K562 (cell line): ENCODE results near the gene C9orf50. TPM values are rescaled to one million over a fixed set of nuclear protein-coding genes. Genes with fewer than 3 reads are reported as not detected.

Source experiments
- ATAC-seq: fragments of 200-7000 bp; cut with Tn5 transposase; 3 replicates; pipeline ENCODE4 v1.9.1; 2020; ENCODE audit warnings: moderate library complexity
- BruUV-seq: library from RNA; stranded (reverse); fragments of 400-500 nt; replicated peaks from 2 replicates; lab custom pipeline; 2021; lab: Mats Ljungman, UMichigan
- CTCF ChIA-PET: fragments of 300-600 bp; formaldehyde crosslinking; extraction: SDS; loops from one replicate; lab custom pipeline; 2021; ENCODE audit warnings: low intra/inter-chr PET ratio; lab: Yijun Ruan, JAX
- POLR2A ChIA-PET: fragments of 300-600, 350-650 bp; sonication (Branson Sonifier 250); formaldehyde crosslinking; extraction: SDS; loops from one replicate; lab custom pipeline; 2021; ENCODE audit warnings: antibody characterized with exemption, inconsistent platforms; lab: Yijun Ruan, JAX
- DNase-seq, 4 experiments: peaks; one replicate each; pipeline versions ENCODE4 v3.0.0 to v3.0.0-alpha.2; 2011 to 2018; ENCODE audit warnings: low spot score in 3 of 4, mixed read lengths in 3 of 4; ENCODE audit errors: extremely low read depth in 1 of 4
- FAIRE-seq: peaks from 2 replicates; lab custom pipeline; 2011; peaks lifted over from hg19 to GRCh38; lab: Jason Lieb, UNC
- H2AFZ ChIP-seq: 2 replicates; pipeline ENCODE4 v1.6.0; 2011; ENCODE audit warnings: low read depth, low read length, control low read depth, inconsistent platforms
- H3K27ac ChIP-seq: fragments of 200-600 bp; 3 replicates; pipeline ENCODE4 v1.8.0; 2011; ENCODE audit warnings: low read depth, mild to moderate bottlenecking, control low read depth, inconsistent platforms, low read length, moderate library complexity, mixed read lengths; ENCODE audit errors: extremely low read depth
- H3K27me3 ChIP-seq, 2 experiments: fragments of 300-600 bp in 1 of 2; 2 replicates in 1 of 2; 3 replicates in 1 of 2; pipeline versions ENCODE4 v1.6.0 to v1.8.0; 2011; ENCODE audit warnings: inconsistent platforms in 2 of 2, low read length in 2 of 2, mild to moderate bottlenecking in 1 of 2, mixed read lengths in 1 of 2, moderate library complexity in 1 of 2; ENCODE audit not compliant: control insufficient read depth in 2 of 2, insufficient read depth in 2 of 2
- H3K36me3 ChIP-seq: fragments of 300-600 bp; 3 replicates; pipeline ENCODE4 v1.8.0; 2011; ENCODE audit warnings: mild to moderate bottlenecking, low read length, inconsistent platforms; ENCODE audit not compliant: control insufficient read depth, insufficient read depth
- H3K4me1 ChIP-seq, 2 experiments: fragments of 200-600 bp in 1 of 2; replicated peaks in 1 of 2; 2 replicates in 1 of 2; 3 replicates in 1 of 2; pipeline versions ENCODE4 v1.5.1 to v1.8.0; 2011; ENCODE audit warnings: inconsistent platforms in 2 of 2, low read length in 2 of 2, mild to moderate bottlenecking in 1 of 2, mixed read lengths in 1 of 2, moderate library complexity in 1 of 2; ENCODE audit not compliant: control insufficient read depth in 2 of 2, insufficient read depth in 2 of 2
- H3K4me2 ChIP-seq: 2 replicates; pipeline ENCODE4 v1.6.1; 2011; ENCODE audit warnings: low read length, control low read depth, inconsistent platforms, mixed read lengths; ENCODE audit not compliant: insufficient read depth
- H3K4me3 ChIP-seq: fragments of 200-600 bp; sonication (generic), shearing (Covaris generic); 2 replicates; pipeline ENCODE4 v1.5.1; 2016; ENCODE audit warnings: control low read depth, inconsistent platforms
- H3K79me2 ChIP-seq: fragments of 200-600 bp; 3 replicates; pipeline ENCODE4 v1.8.0; 2011; ENCODE audit warnings: low read length, inconsistent platforms; ENCODE audit not compliant: control insufficient read depth, insufficient read depth
- H3K9ac ChIP-seq, 2 experiments: 2 replicates each; pipeline versions ENCODE4 v1.6.0 to v1.6.1; 2011; ENCODE audit warnings: low read depth in 2 of 2, low read length in 2 of 2, control low read depth in 1 of 2, inconsistent platforms in 1 of 2, mild to moderate bottlenecking in 1 of 2, mixed read lengths in 1 of 2; ENCODE audit not compliant: insufficient read depth in 1 of 2
- H3K9me1 ChIP-seq: one replicate; pipeline ENCODE4 v1.6.0; 2011; ENCODE audit warnings: inconsistent platforms, mild to moderate bottlenecking, low read length, moderate library complexity; ENCODE audit not compliant: control insufficient read depth, insufficient read depth
- H3K9me3 ChIP-seq: replicated peaks from 2 replicates; pipeline ENCODE4 v1.5.1; 2011; ENCODE audit warnings: low read depth, low read length, inconsistent platforms; ENCODE audit not compliant: control insufficient read depth, insufficient read depth
- H4K20me1 ChIP-seq: replicated peaks from 2 replicates; pipeline ENCODE4 v1.6.1; 2011; ENCODE audit warnings: low read length, inconsistent platforms, mixed read lengths; ENCODE audit not compliant: control insufficient read depth, insufficient read depth
- CBX3 ChIP-seq, 2 experiments: IDR thresholded peaks; 1 replicate in 1 of 2; 2 replicates in 1 of 2; pipeline ENCODE4 v1.6.1; 2012; ENCODE audit warnings: inconsistent platforms in 2 of 2, low read length in 2 of 2, borderline replicate concordance in 1 of 2, control low read depth in 1 of 2
- CC2D1A ChIP-seq: fragments of 450-650 bp; IDR thresholded peaks from 2 replicates; pipeline ENCODE4 v1.6.1; 2017; ENCODE audit warnings: mild to moderate bottlenecking
- CHCHD3 ChIP-seq: fragments of 250-450 bp; sonication (Bioruptor Pico); IDR thresholded peaks from 2 replicates; pipeline ENCODE4 v2.1.2; 2022; ENCODE audit warnings: mild to moderate bottlenecking
- ELF2 ChIP-seq: fragments of 250-450 bp; sonication (Bioruptor Pico); IDR thresholded peaks from 2 replicates; pipeline ENCODE4 v1.5.0; 2021; ENCODE audit warnings: mild to moderate bottlenecking
- KLF6 ChIP-seq: fragments of 250-450 bp; sonication (Bioruptor Pico); IDR thresholded peaks from 2 replicates; pipeline ENCODE4 v1.4.0; 2020; ENCODE audit warnings: mild to moderate bottlenecking, moderate library complexity, borderline replicate concordance
- MBD1 ChIP-seq: fragments of 250-450 bp; sonication (Bioruptor Pico); IDR thresholded peaks from 2 replicates; pipeline ENCODE4 v1.8.0; 2022; ENCODE audit warnings: inconsistent platforms
- MCM3 ChIP-seq: fragments of 450-650 bp; IDR thresholded peaks from 2 replicates; pipeline ENCODE4 v1.6.1; 2016
- MXI1 ChIP-seq: IDR thresholded peaks from 2 replicates; pipeline ENCODE4 v1.6.1; 2011; ENCODE audit warnings: low read depth, mild to moderate bottlenecking, improper control_type of control experiment, low read length
- NR2C2 ChIP-seq, 2 experiments: fragments of 200-800 bp in 1 of 2; sonication (Bioruptor generic) in 1 of 2; sonication (generic) in 1 of 2; formaldehyde crosslinking in 1 of 2; IDR thresholded peaks; 2 replicates each; pipeline versions ENCODE4 v1.6.1 to v1.8.0; 2016 to 2022; ENCODE audit warnings: mild to moderate bottlenecking in 1 of 2, missing compliant biosample characterization in 1 of 2, missing genetic modification characterization in 1 of 2, missing genetic modification reagents in 1 of 2
- NRF1 ChIP-seq, 2 experiments: fragments of 450-650 bp; IDR thresholded peaks in 1 of 2; conservative IDR thresholded peaks in 1 of 2; 2 replicates each; pipeline ENCODE4 v1.6.1; 2014; ENCODE audit warnings: mild to moderate bottlenecking in 2 of 2
- SLC30A9 ChIP-seq: fragments of 250-450 bp; sonication (Bioruptor Pico); IDR thresholded peaks from 2 replicates; pipeline ENCODE4 v1.8.0; 2022; ENCODE audit warnings: mild to moderate bottlenecking, moderate library complexity
- SRF ChIP-seq, 2 experiments: fragments of 250-450, 450-650 bp in 1 of 2; sonication (Bioruptor Pico) in 1 of 2; sonication (generic) in 1 of 2; formaldehyde crosslinking; IDR thresholded peaks; 2 replicates each; pipeline versions ENCODE4 v1.5.0 to v1.5.1; 2020 to 2022; ENCODE audit warnings: mild to moderate bottlenecking in 1 of 2, missing genetic modification reagents in 1 of 2
- SRSF1 ChIP-seq: fragments of 200-400 bp; formaldehyde crosslinking; IDR thresholded peaks from 2 replicates; pipeline ENCODE4 v1.6.1; 2017; ENCODE audit warnings: mild to moderate bottlenecking, low read depth, low read length, moderate library complexity
- TRIM24 ChIP-seq, 2 experiments: fragments of 450-650 bp; IDR thresholded peaks; 2 replicates each; pipeline ENCODE4 v1.6.1; 2016
- ZNF639 ChIP-seq, 2 experiments: fragments of 200-800 bp in 1 of 2; sonication (Bioruptor generic) in 1 of 2; sonication (generic) in 1 of 2; formaldehyde crosslinking in 1 of 2; IDR thresholded peaks in 1 of 2; conservative IDR thresholded peaks in 1 of 2; 2 replicates each; pipeline versions ENCODE4 v1.5.0 to v1.6.1; 2016 to 2020; ENCODE audit warnings: missing compliant biosample characterization in 1 of 2, missing genetic modification characterization in 1 of 2, missing genetic modification reagents in 1 of 2
- WGBS: fragments of 100-300 bp; shearing (Covaris generic); methylation state at CpG from one replicate; pipeline ENCODE4 v1.1.6; 2016; ENCODE audit warnings: low coverage, mixed read lengths; ENCODE audit not compliant: insufficient coverage; ENCODE audit errors: missing lambda C conversion rate; 5-methylcytosine and 5-hydroxymethylcytosine counted together
- in situ Hi-C: fragments of 300-500 bp; cut with MboI; formaldehyde crosslinking; loops from 4 replicates; pipeline ENCODE4 v1.15.0; 2018; ENCODE audit warnings: inconsistent platforms, mixed read lengths
- intact Hi-C: fragments of 100-400 bp; cut with micrococcal nuclease; formaldehyde crosslinking; loops from 2 replicates; pipeline ENCODE4 v1.14.2; 2022
- polyA plus RNA-seq, 8 experiments: library from polyadenylated mRNA; depleted of rRNA in 4 of 8; stranded (reverse) in 5 of 8; unstranded in 3 of 8; fragments of >200 nt; fragmentation: Nextera tagmentation in 2 of 8; fragmentation: Illumina TruSeq in 1 of 8; extraction: Ambion mirVana in 2 of 8; extraction: Trizol in 1 of 8; gene quantifications; 2 replicates each; pipeline versions ENCODE4 v1.2.1 to v1.2.3, GENCODE V29; 2011 to 2014; ENCODE audit warnings: inconsistent platforms in 1 of 8, missing spikeins in 1 of 8
- total RNA-seq, 7 experiments: library from RNA; depleted of rRNA in 6 of 7; stranded (reverse); fragments of >200 nt in 6 of 7; fragmentation: Illumina TruSeq in 2 of 7; extraction: Trizol in 2 of 7; gene quantifications; 2 replicates each; pipeline versions ENCODE4 v1.2.1 to v1.2.3, GENCODE V29; 2011 to 2021; ENCODE audit warnings: low replicate concordance in 1 of 7
- TF ChIP-seq, protein P1 (sequence below), 3 experiments: fragments of 200-800 bp in 1 of 3; sonication (Bioruptor generic) in 1 of 3; sonication (generic) in 1 of 3; formaldehyde crosslinking in 1 of 3; IDR thresholded peaks; 2 replicates each; pipeline versions ENCODE4 v1.6.1 to v1.8.0; 2016 to 2022; ENCODE audit warnings: mild to moderate bottlenecking in 2 of 3, missing compliant biosample characterization in 2 of 3, missing genetic modification characterization in 2 of 3, missing genetic modification reagents in 1 of 3

Gene C9orf50
- total and polyA plus RNA-seq, 9 of the 15 experiments (the other 6 are each of a cell fraction or from before 2014, with no cell fraction given): not detected

DNA sequence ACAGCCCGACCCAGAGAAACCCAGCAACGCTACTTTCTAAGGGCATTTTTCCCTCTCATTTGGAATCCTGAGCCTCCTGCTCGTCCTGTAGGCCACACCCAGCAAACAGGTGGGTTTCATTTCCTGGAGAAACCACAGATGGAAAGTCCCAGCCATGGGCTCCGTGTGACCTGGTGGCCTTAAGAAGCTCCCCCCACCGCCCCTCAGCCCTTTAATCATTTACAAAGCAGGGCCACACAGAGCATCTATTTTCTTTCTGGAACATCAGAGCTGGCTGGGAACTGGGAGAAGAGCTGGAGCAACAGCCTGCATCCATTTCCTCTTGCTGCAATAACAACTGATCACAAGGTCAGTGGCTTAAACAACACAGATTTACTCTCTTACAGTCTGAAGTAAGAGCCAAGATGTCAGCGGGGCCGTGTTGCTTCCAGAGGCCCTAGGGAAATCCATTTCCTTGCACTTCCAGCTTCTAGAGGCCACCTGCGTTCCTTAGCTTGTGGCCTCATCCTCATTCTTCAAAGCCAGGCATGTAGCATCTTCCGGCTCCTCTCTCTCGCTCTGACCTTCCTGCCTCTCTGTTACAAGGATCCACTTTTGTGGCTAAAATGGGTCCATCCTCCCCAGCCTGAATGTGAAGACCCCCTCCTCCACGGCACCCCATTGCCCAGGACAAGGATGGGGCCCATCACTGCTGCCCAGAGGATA is 40.5 kb downstream of the C9orf50 start:
- Histone ChIP-seq H3K9ac (no peak overlapping the region), H3K4me1 (peaks cover 8 to 28% of the 10 kb centered on the region in 2 experiments; a peak in 4 of 5 replicates), H3K9me1 (no peaks in the 10 kb centered on the region), H3K9me3 (no peaks in the 10 kb centered on the region), H3K27ac (no peak overlapping the region), H3K36me3 (no peaks in the 10 kb centered on the region), H3K4me3 (no peak overlapping the region), H3K4me2 (no peak overlapping the region), H2AFZ (no peak overlapping the region), H3K79me2 (no peaks in the 10 kb centered on the region), H4K20me1 (no peaks in the 10 kb centered on the region), H3K27me3 (no peaks in the 10 kb centered on the region)
- no peak for FAIRE-seq
- WGBS: 37% methylated on average over 11 of the region's 11 CpGs
- ChIA-PET POLR2A (interaction anchor here (0.7 kb wide), 1 partner anchor 17 kb away, joined by 3 read pairs; no protein-coding TSS in a partner anchor), CTCF (no interaction called here)
- intact Hi-C loops: no loop called here
- no TSS peak for BruUV-seq
- DNase-seq: no peak
- no peak for ATAC-seq
- in situ Hi-C loops: no loop called here
- TF ChIP-seq MXI1: no peak
- TF ChIP-seq CC2D1A: no peak
- TF ChIP-seq SRF (CRISPR knock-in tag; IDR thresholded peaks at IDR 0.05): no peak
- no peak for TF ChIP-seq SLC30A9
- no peak for TF ChIP-seq CHCHD3
- TF ChIP-seq SRSF1: no peak
- TF ChIP-seq, protein P1, sequence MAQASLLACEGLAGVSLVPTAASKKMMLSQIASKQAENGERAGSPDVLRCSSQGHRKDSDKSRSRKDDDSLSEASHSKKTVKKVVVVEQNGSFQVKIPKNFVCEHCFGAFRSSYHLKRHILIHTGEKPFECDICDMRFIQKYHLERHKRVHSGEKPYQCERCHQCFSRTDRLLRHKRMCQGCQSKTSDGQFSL (CRISPR knock-in tag; IDR thresholded peaks at IDR 0.05): no peak
- TF ChIP-seq, protein P1 (tag; IDR thresholded peaks at IDR 0.05): no peak
- no peak for TF ChIP-seq MBD1 (CRISPR knock-in tag)
- TF ChIP-seq MCM3: no peak
- no peak for TF ChIP-seq NR2C2 (CRISPR knock-in tag; IDR thresholded peaks at IDR 0.05)
- no peak for TF ChIP-seq NR2C2 (tag; IDR thresholded peaks at IDR 0.05)
- TF ChIP-seq CBX3 (IDR thresholded peaks at IDR 0.05; ENCODE audit: borderline replicate concordance in 1 of 2, low read length in 2 of 2): no peak
- TF ChIP-seq ZNF639 (CRISPR knock-in tag; conservative IDR thresholded peaks at IDR 0.05 in 1 of 2, IDR thresholded peaks at IDR 0.05 in 1 of 2): no peak
- no peak for TF ChIP-seq ELF2 (CRISPR knock-in tag)
- TF ChIP-seq NRF1 (conservative IDR thresholded peaks at IDR 0.05 in 1 of 2, IDR thresholded peaks at IDR 0.05 in 1 of 2): no peak
- TF ChIP-seq TRIM24 (IDR thresholded peaks at IDR 0.05): no peak
- no peak for TF ChIP-seq KLF6 (CRISPR knock-in tag)
